Stomach (tissue), 9 donors: ENCODE data around the gene CUL4B. TPM values are rescaled to one million over a fixed set of nuclear protein-coding genes. Genes with fewer than 3 reads are reported as not detected.
"Not testable (repeated sequence)": the region's sequence is repeated elsewhere in the genome, so short reads cannot be mapped to it uniquely, and the experiment has no call there.

Source experiments
- DNase-seq, 2 donors: peaks; one replicate each; pipeline versions ENCODE4 v3.0.0 to v3.0.0-alpha.2; 2013 to 2019
- H3K27ac ChIP-seq, 5 donors: fragments of 200-600 bp in 4 of 5; sonication (generic) in 4 of 5; one replicate each; pipeline ENCODE4 v1.5.1; 2013 to 2019; ENCODE audit warnings: mild to moderate bottlenecking in 1 of 5, moderate library complexity in 1 of 5
- H3K27me3 ChIP-seq, 3 donors: fragments of 200-600 bp; sonication (generic); one replicate each; pipeline ENCODE4 v1.5.1; 2017 to 2019; ENCODE audit warnings: mixed run types in 1 of 3
- H3K36me3 ChIP-seq, 4 donors: fragments of 200-600 bp; sonication (generic); 1 replicate in 3 of 4; 2 replicates in 1 of 4; pipeline ENCODE4 v1.5.1; 2016 to 2019
- H3K4me1 ChIP-seq, 4 donors: fragments of 200-600 bp; sonication (generic); one replicate each; pipeline ENCODE4 v1.5.1; 2016 to 2019
- H3K4me3 ChIP-seq, 4 donors: fragments of 200-600 bp; sonication (generic) in 3 of 4; one replicate each; pipeline ENCODE4 v1.5.1; 2016 to 2019; ENCODE audit warnings: mild to moderate bottlenecking in 1 of 4
- H3K9me3 ChIP-seq, 4 donors: fragments of 200-600 bp; sonication (generic); one replicate each; pipeline ENCODE4 v1.5.1; 2016 to 2019
- CTCF ChIP-seq, 7 experiments: fragments of 450-650 bp in 4 of 7; fragments of 200-600 bp in 3 of 7; sonication (generic) in 3 of 7; IDR thresholded peaks; one replicate each; pipeline ENCODE4 v1.5.1; 2016 to 2019; ENCODE audit warnings: antibody characterized with exemption in 7 of 7, control low read depth in 2 of 7, mild to moderate bottlenecking in 1 of 7
- EP300 ChIP-seq: sonication (generic); formaldehyde crosslinking; IDR thresholded peaks from one replicate; pipeline ENCODE4 v1.6.1; 2017; ENCODE audit warnings: antibody characterized with exemption
- POLR2A ChIP-seq, 4 donors: fragments of 450-650 bp; IDR thresholded peaks; one replicate each; pipeline ENCODE4 v1.6.1; 2016; ENCODE audit warnings: antibody characterized with exemption in 4 of 4, control low read depth in 2 of 4, mild to moderate bottlenecking in 1 of 4, moderate library complexity in 1 of 4
- POLR2AphosphoS5 ChIP-seq, 3 donors: sonication (generic); formaldehyde crosslinking; IDR thresholded peaks; one replicate each; pipeline ENCODE4 v1.6.1; 2016; ENCODE audit warnings: antibody characterized with exemption in 3 of 3
- WGBS, 5 donors: extraction: QIAGEN DNeasy Blood & Tissue Kit in 3 of 5; methylation state at CpG; one replicate each; pipeline versions ENCODE4 v1.1.5 to v1.1.7; 2013 to 2018; 5-methylcytosine and 5-hydroxymethylcytosine counted together
- intact Hi-C: fragments of 100-400 bp; cut with DNase I; formaldehyde crosslinking; loops from one replicate; pipeline ENCODE4 v1.15.1; 2023; ENCODE audit warnings: low total_unique reads
- polyA plus RNA-seq, 3 donors: library from polyadenylated mRNA; stranded (reverse); fragments of 200-250 nt; gene quantifications; one replicate each; pipeline ENCODE4 v1.2.3, GENCODE V29; 2013
- total RNA-seq, 5 donors: library from RNA; depleted of rRNA; stranded (reverse); fragments of >200 nt; gene quantifications; one replicate each; pipeline versions ENCODE4 v1.1.0 to v1.2.3, GENCODE V29; 2014 to 2016
- donor health status: healthy with polysubstance abuse.
- donor health status: Bipolar disorder and iron deficiency.
- donor health status: healthy.

CUL4B gene
- total and polyA plus RNA-seq, 8 donors, result 6.7 to 54.0 (median 23.3) TPM

- no peak overlapping the region for H3K4me3 ChIP-seq
- TF ChIP-seq POLR2A (IDR thresholded peaks at IDR 0.05) (no peak), CTCF (IDR thresholded peaks at IDR 0.05) (no peak), POLR2AphosphoS5 (IDR thresholded peaks at IDR 0.05) (peak in 1 of 3 donors; percentile 12), EP300 (no peak)
- WGBS, 5 donors, result 9 to 56% (median 42%) methylated on average over 2 of the region's 2 CpGs
Measured at GRCh38 chrX:120512627-120513026, 48.1 kb downstream of the CUL4B start.

GRCh38 chrX:120512222-120512621 lies 48.5 kb downstream of the CUL4B start:
- Histone ChIP-seq H3K27ac (peak overlapping the region in 2 of 5 donors; percentile 49 to 61), H3K9me3 (no peaks in the 10 kb centered on the region), H3K27me3 (no peaks in the 10 kb centered on the region), H3K4me3 (no peak overlapping the region), H3K4me1 (peaks cover 0 to 7% (median 0%) of the 10 kb centered on the region in 4 donors), H3K36me3 (no peaks in the 10 kb centered on the region)
- TF ChIP-seq POLR2A (IDR thresholded peaks at IDR 0.05), result no peak
- no peak for TF ChIP-seq CTCF (IDR thresholded peaks at IDR 0.05)
- TF ChIP-seq POLR2AphosphoS5 (IDR thresholded peaks at IDR 0.05), result no peak
- no peak for TF ChIP-seq EP300
- WGBS, 5 donors, result 25 to 62% (median 41%) methylated on average over 3 of the region's 3 CpGs
- DNase-seq, result no peak
- intact Hi-C loops, result no loop called here

More at GRCh38 chrX:120512627-120513026, 48.1 kb downstream of the CUL4B start:
- peak overlapping the region in 4 of 5 donors; percentile 17 to 61 (median 49) for H3K27ac ChIP-seq
- intact Hi-C loops, result no loop called here
- peak in 1 of 2 donors; percentile 59 for DNase-seq
- no peaks in the 10 kb centered on the region for H3K9me3 ChIP-seq
- H3K36me3 ChIP-seq, result no peaks in the 10 kb centered on the region
- H3K27me3 ChIP-seq, result no peaks in the 10 kb centered on the region
- peaks cover 0 to 7% (median 0%) of the 10 kb centered on the region in 4 donors for H3K4me1 ChIP-seq

GRCh38 chrX:120504569-120504968 lies 56.2 kb downstream of the CUL4B start:
- 58 to 100% (median 74%) methylated on average over 1 of the region's 1 CpG for WGBS, 5 donors
- no peaks in the 10 kb centered on the region for H3K27me3 ChIP-seq
- TF ChIP-seq EP300 (no peak), POLR2AphosphoS5 (IDR thresholded peaks at IDR 0.05) (no peak), POLR2A (IDR thresholded peaks at IDR 0.05) (no peak), CTCF (IDR thresholded peaks at IDR 0.05) (no peak)
- intact Hi-C loops, result no loop called here
- no peaks in the 10 kb centered on the region for H3K4me1 ChIP-seq
- H3K27ac ChIP-seq, result no peak overlapping the region
- no peak overlapping the region for H3K4me3 ChIP-seq
- H3K9me3 ChIP-seq, result no peaks in the 10 kb centered on the region
- no peaks in the 10 kb centered on the region for H3K36me3 ChIP-seq
- DNase-seq, result no peak

- 48 to 63% (median 59%) methylated on average over 4 of the region's 4 CpGs for WGBS, 5 donors
Measured at GRCh38 chrX:120499301-120500072, 61.3 kb downstream of the CUL4B start.

GRCh38 chrX:120490119-120490518 lies 70.6 kb downstream of the CUL4B start:
- H3K27ac ChIP-seq, H3K4me1 ChIP-seq, H3K36me3 ChIP-seq, H3K4me3 ChIP-seq, intact Hi-C loops, H3K27me3 ChIP-seq, H3K9me3 ChIP-seq, DNase-seq: not testable (repeated sequence)
- WGBS, 5 donors, result 87 to 100% (median 94%) methylated on average over 2 of the region's 2 CpGs

More at GRCh38 chrX:120499301-120500072, 61.3 kb downstream of the CUL4B start:
- no peaks in the 10 kb centered on the region for H3K9me3 ChIP-seq
- no peak overlapping the region for H3K4me3 ChIP-seq
- intact Hi-C loops, result no loop called here
- peak in 1 of 2 donors; percentile 3 for DNase-seq
- no peaks in the 10 kb centered on the region for H3K36me3 ChIP-seq
- peaks cover 0 to 3% (median 0%) of the 10 kb centered on the region in 4 donors for H3K4me1 ChIP-seq
- no peaks in the 10 kb centered on the region for H3K27me3 ChIP-seq
- no peak for TF ChIP-seq POLR2AphosphoS5 (IDR thresholded peaks at IDR 0.05)
- no peak for TF ChIP-seq POLR2A (IDR thresholded peaks at IDR 0.05)
- no peak for TF ChIP-seq CTCF (IDR thresholded peaks at IDR 0.05)
- TF ChIP-seq EP300, result no peak
- no peak overlapping the region for H3K27ac ChIP-seq
